ENCODE measurements around the gene CDC14B.

DNA sequence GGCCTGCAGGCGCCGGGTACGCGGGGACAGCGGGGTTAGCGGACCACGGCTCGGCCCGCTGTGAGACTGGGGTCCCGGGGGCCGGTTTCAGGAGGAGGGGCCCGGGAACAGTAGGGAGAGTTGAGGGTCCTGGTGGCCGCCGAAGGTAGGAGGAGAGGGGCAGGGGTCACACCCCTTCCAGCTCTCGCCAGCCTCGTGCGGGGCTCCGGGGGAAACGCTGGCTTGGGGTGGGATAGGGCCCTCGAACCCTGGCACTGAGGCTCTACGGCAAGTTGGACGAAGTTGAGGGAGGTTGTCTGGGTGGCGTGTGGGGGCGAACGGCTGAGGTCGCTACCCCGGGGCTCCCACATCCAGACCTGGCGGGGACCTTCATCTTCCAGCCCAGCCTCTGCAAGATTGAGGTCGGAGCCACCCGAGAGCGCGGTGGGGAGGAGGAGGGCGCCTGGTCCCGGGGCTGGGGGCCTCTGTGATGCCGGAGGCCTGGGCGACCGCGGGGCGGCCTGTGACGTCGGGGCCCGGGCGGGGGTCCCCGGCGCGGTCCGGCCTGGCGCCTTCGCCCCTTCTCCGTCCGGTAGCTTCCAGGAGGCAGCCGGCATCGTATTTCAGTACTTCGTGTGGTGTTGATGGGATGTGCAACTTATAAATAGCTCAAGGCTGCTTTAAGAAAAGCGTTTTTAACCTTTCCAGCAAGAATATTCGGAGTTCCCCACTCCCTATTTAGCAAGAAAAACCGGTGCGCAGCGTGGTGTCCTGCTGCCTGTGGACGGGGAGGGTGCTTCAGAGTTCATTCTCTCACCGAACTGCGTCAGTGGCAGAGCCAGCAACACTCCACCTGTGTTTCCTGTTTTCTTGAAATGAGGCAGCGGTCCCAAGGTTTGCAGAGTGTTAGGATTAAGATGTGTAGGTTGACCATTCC lies 168.8 kb downstream of the CDC14B start:
- TF ChIP-seq, protein P1, sequence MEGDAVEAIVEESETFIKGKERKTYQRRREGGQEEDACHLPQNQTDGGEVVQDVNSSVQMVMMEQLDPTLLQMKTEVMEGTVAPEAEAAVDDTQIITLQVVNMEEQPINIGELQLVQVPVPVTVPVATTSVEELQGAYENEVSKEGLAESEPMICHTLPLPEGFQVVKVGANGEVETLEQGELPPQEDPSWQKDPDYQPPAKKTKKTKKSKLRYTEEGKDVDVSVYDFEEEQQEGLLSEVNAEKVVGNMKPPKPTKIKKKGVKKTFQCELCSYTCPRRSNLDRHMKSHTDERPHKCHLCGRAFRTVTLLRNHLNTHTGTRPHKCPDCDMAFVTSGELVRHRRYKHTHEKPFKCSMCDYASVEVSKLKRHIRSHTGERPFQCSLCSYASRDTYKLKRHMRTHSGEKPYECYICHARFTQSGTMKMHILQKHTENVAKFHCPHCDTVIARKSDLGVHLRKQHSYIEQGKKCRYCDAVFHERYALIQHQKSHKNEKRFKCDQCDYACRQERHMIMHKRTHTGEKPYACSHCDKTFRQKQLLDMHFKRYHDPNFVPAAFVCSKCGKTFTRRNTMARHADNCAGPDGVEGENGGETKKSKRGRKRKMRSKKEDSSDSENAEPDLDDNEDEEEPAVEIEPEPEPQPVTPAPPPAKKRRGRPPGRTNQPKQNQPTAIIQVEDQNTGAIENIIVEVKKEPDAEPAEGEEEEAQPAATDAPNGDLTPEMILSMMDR (IDR thresholded peaks at IDR 0.05), result no peak
- TF ChIP-seq POLR2A (IDR thresholded peaks at IDR 0.05), result no peak

Measured in lower leg skin (tissue), 3 donors.